ENCODE measurements around the gene CFAP52.

DNA sequence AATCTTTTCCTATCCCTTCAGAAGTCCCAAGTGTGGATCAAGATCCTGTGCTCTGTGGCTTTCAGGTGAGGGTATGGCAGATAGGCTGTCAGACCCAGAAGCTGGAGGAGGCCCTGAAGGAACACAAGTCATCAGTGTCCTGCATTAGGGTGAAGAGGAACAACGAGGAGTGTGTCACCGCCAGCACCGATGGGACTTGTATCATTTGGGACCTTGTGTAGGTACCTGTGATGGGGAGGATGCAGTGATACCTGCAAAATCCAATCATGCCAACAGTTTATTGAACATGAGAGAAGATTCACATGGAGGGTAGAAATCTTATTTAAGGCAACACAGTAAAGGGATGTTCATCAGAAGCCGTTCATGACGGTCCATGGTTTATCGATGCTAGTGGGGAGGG is 58.9 kb downstream of the CFAP52 start:
- TF ChIP-seq, protein P1, sequence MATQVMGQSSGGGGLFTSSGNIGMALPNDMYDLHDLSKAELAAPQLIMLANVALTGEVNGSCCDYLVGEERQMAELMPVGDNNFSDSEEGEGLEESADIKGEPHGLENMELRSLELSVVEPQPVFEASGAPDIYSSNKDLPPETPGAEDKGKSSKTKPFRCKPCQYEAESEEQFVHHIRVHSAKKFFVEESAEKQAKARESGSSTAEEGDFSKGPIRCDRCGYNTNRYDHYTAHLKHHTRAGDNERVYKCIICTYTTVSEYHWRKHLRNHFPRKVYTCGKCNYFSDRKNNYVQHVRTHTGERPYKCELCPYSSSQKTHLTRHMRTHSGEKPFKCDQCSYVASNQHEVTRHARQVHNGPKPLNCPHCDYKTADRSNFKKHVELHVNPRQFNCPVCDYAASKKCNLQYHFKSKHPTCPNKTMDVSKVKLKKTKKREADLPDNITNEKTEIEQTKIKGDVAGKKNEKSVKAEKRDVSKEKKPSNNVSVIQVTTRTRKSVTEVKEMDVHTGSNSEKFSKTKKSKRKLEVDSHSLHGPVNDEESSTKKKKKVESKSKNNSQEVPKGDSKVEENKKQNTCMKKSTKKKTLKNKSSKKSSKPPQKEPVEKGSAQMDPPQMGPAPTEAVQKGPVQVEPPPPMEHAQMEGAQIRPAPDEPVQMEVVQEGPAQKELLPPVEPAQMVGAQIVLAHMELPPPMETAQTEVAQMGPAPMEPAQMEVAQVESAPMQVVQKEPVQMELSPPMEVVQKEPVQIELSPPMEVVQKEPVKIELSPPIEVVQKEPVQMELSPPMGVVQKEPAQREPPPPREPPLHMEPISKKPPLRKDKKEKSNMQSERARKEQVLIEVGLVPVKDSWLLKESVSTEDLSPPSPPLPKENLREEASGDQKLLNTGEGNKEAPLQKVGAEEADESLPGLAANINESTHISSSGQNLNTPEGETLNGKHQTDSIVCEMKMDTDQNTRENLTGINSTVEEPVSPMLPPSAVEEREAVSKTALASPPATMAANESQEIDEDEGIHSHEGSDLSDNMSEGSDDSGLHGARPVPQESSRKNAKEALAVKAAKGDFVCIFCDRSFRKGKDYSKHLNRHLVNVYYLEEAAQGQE (IDR thresholded peaks at IDR 0.05) = no peak
- TF ChIP-seq RXRA (IDR thresholded peaks at IDR 0.05) (no peak), SP1 (IDR thresholded peaks at IDR 0.05) (no peak), HNF4A (conservative IDR thresholded peaks at IDR 0.05) (no peak), EGR1 (IDR thresholded peaks at IDR 0.05; ENCODE audit: low read depth in 2 of 2) (no peak), FOXA2 (IDR thresholded peaks at IDR 0.05) (no peak), JUND (IDR thresholded peaks at IDR 0.05) (no peak), RAD21 (IDR thresholded peaks at IDR 0.05) (no peak), TAF1 (conservative IDR thresholded peaks at IDR 0.05) (no peak), HNF4G (IDR thresholded peaks at IDR 0.05) (no peak)
- TF ChIP-seq, protein P2, sequence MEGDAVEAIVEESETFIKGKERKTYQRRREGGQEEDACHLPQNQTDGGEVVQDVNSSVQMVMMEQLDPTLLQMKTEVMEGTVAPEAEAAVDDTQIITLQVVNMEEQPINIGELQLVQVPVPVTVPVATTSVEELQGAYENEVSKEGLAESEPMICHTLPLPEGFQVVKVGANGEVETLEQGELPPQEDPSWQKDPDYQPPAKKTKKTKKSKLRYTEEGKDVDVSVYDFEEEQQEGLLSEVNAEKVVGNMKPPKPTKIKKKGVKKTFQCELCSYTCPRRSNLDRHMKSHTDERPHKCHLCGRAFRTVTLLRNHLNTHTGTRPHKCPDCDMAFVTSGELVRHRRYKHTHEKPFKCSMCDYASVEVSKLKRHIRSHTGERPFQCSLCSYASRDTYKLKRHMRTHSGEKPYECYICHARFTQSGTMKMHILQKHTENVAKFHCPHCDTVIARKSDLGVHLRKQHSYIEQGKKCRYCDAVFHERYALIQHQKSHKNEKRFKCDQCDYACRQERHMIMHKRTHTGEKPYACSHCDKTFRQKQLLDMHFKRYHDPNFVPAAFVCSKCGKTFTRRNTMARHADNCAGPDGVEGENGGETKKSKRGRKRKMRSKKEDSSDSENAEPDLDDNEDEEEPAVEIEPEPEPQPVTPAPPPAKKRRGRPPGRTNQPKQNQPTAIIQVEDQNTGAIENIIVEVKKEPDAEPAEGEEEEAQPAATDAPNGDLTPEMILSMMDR (IDR thresholded peaks at IDR 0.05; ENCODE audit: low read depth, low read length, missing input control) = no peak
- TF ChIP-seq, protein P3, sequence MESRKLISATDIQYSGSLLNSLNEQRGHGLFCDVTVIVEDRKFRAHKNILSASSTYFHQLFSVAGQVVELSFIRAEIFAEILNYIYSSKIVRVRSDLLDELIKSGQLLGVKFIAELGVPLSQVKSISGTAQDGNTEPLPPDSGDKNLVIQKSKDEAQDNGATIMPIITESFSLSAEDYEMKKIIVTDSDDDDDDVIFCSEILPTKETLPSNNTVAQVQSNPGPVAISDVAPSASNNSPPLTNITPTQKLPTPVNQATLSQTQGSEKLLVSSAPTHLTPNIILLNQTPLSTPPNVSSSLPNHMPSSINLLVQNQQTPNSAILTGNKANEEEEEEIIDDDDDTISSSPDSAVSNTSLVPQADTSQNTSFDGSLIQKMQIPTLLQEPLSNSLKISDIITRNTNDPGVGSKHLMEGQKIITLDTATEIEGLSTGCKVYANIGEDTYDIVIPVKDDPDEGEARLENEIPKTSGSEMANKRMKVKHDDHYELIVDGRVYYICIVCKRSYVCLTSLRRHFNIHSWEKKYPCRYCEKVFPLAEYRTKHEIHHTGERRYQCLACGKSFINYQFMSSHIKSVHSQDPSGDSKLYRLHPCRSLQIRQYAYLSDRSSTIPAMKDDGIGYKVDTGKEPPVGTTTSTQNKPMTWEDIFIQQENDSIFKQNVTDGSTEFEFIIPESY (IDR thresholded peaks at IDR 0.05) = no peak
- TF ChIP-seq, protein P4, sequence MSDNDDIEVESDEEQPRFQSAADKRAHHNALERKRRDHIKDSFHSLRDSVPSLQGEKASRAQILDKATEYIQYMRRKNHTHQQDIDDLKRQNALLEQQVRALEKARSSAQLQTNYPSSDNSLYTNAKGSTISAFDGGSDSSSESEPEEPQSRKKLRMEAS (IDR thresholded peaks at IDR 0.05) = no peak
- TF ChIP-seq, protein P5, sequence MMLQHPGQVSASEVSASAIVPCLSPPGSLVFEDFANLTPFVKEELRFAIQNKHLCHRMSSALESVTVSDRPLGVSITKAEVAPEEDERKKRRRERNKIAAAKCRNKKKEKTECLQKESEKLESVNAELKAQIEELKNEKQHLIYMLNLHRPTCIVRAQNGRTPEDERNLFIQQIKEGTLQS (IDR thresholded peaks at IDR 0.05) = no peak
